Naive thymus-derived CD4-positive, alpha-beta T cell (primary cell): ENCODE data around the gene AP2S1. TPM values are rescaled to one million over a fixed set of nuclear protein-coding genes. Genes with fewer than 3 reads are reported as not detected.
"Not testable (repeated sequence)": the region's sequence is repeated elsewhere in the genome, so short reads cannot be mapped to it uniquely, and the experiment has no call there.

Experiments used
- ATAC-seq: fragments of 150-1000 bp; cut with Tn5 transposase; 2 replicates; pipeline ENCODE4 v1.10.0; 2021; ENCODE audit warnings: mild to moderate bottlenecking, moderate library complexity
- CTCF ChIA-PET: fragments of 350-600 bp; sonication (Branson Sonifier 250); formaldehyde crosslinking; loops from one replicate; lab custom pipeline; 2021; ENCODE audit warnings: antibody characterized with exemption; lab: Charles Lee
- POLR2A ChIA-PET: fragments of 350-600 bp; sonication (Branson Sonifier 250); formaldehyde crosslinking; loops from one replicate; lab custom pipeline; 2021; ENCODE audit warnings: antibody characterized with exemption, inconsistent platforms; lab: Charles Lee
- DNase-seq, 9 donors: peaks; one replicate each; pipeline versions ENCODE4 v3.0.0 to v3.0.0-alpha.2; 2020 to 2022; ENCODE audit warnings: mixed read lengths in 1 of 9
- H3K27ac ChIP-seq: one replicate; pipeline ENCODE4 v1.7.0; 2013; ENCODE audit warnings: mild to moderate bottlenecking, low read depth, low read length, moderate library complexity
- H3K27me3 ChIP-seq, 2 donors: one replicate each; pipeline ENCODE4 v1.7.0; 2013; ENCODE audit warnings: low read length in 2 of 2, mild to moderate bottlenecking in 2 of 2, moderate library complexity in 2 of 2; ENCODE audit not compliant: control insufficient read depth in 2 of 2, insufficient read depth in 2 of 2
- H3K36me3 ChIP-seq, 3 experiments: 1 replicate in 2 of 3; 2 replicates in 1 of 3; pipeline ENCODE4 v1.7.0; 2013; ENCODE audit warnings: low read length in 3 of 3, mild to moderate bottlenecking in 3 of 3, moderate library complexity in 1 of 3; ENCODE audit not compliant: insufficient read depth in 3 of 3, control insufficient read depth in 2 of 3
- H3K4me1 ChIP-seq, 2 donors: one replicate each; pipeline ENCODE4 v1.7.0; 2013; ENCODE audit warnings: low read length in 2 of 2, mild to moderate bottlenecking in 2 of 2, moderate library complexity in 1 of 2; ENCODE audit not compliant: control insufficient read depth in 2 of 2, insufficient read depth in 2 of 2
- H3K4me3 ChIP-seq: 2 replicates; pipeline ENCODE4 v1.7.0; 2013; ENCODE audit warnings: mild to moderate bottlenecking, low read length
- H3K9me3 ChIP-seq, 3 experiments: 1 replicate in 2 of 3; 2 replicates in 1 of 3; pipeline ENCODE4 v1.7.0; 2013; ENCODE audit warnings: low read length in 3 of 3; ENCODE audit not compliant: control insufficient read depth in 2 of 3
- H3K27ac Mint-ChIP-seq, 9 donors: one replicate each; pipeline ENCODE4 v1.8.0; 2020 to 2022; ENCODE audit warnings: mixed read lengths in 9 of 9, mild to moderate bottlenecking in 8 of 9, moderate library complexity in 5 of 9, inconsistent platforms in 2 of 9
- H3K27me3 Mint-ChIP-seq, 5 donors: one replicate each; pipeline ENCODE4 v1.8.0; 2021 to 2022; ENCODE audit warnings: mixed read lengths in 5 of 5, mild to moderate bottlenecking in 1 of 5
- H3K36me3 Mint-ChIP-seq, 5 donors: one replicate each; pipeline ENCODE4 v1.8.0; 2020 to 2022; ENCODE audit warnings: mixed read lengths in 5 of 5, mild to moderate bottlenecking in 3 of 5, inconsistent platforms in 1 of 5
- H3K4me1 Mint-ChIP-seq, 7 donors: one replicate each; pipeline ENCODE4 v1.8.0; 2020 to 2022; ENCODE audit warnings: mixed read lengths in 7 of 7, mild to moderate bottlenecking in 3 of 7, inconsistent platforms in 1 of 7
- H3K4me3 Mint-ChIP-seq, 10 donors: one replicate each; pipeline ENCODE4 v1.8.0; 2020 to 2022; ENCODE audit warnings: mild to moderate bottlenecking in 10 of 10, mixed read lengths in 10 of 10, moderate library complexity in 6 of 10, inconsistent platforms in 2 of 10
- H3K9me3 Mint-ChIP-seq, 11 donors: one replicate each; pipeline ENCODE4 v1.8.0; 2020 to 2022; ENCODE audit warnings: mixed read lengths in 11 of 11, mild to moderate bottlenecking in 4 of 11, inconsistent platforms in 1 of 11, moderate library complexity in 1 of 11
- intact Hi-C, 2 donors: fragments of 100-400 bp; cut with micrococcal nuclease; formaldehyde crosslinking; loops; one replicate each; pipeline ENCODE4 v1.15.1; 2023
- polyA plus RNA-seq, 2 donors: library from polyadenylated mRNA; unstranded; fragments of 300-500 nt; fragmentation: Illumina TruSeq; gene quantifications; one replicate each; pipeline ENCODE4 v1.2.3, GENCODE V29; 2021
- total RNA-seq, 6 experiments: library from RNA in 5 of 6; stranded (reverse) in 5 of 6; gene quantifications; 1 replicate in 5 of 6; 2 replicates in 1 of 6; pipeline ENCODE4 v1.2.3 and lab custom pipeline; 2021 to 2026

Gene AP2S1
- total and polyA plus RNA-seq, 7 experiments from 2014 or later, result 34.4 to 116 (median 60.1) TPM

- no peaks in the 10 kb centered on the region for H3K27me3 ChIP-seq
- no peak overlapping the region for H3K4me3 ChIP-seq
- H3K27ac ChIP-seq, result no peak overlapping the region
- H3K4me1 Mint-ChIP-seq, result peaks cover 18 to 55% (median 41%) of the 10 kb centered on the region in 7 donors
- no peaks in the 10 kb centered on the region for H3K27me3 Mint-ChIP-seq
- peaks cover 0 to 14% (median 9%) of the 10 kb centered on the region in 5 donors for H3K36me3 Mint-ChIP-seq
- DNase-seq (no peak), ATAC-seq (no peak)
- peak overlapping the region in 1 of 10 donors; percentile 26 for H3K4me3 Mint-ChIP-seq
- H3K9me3 Mint-ChIP-seq, result peaks cover 0 to 2% (median 0%) of the 10 kb centered on the region in 11 donors
- no peak overlapping the region for H3K27ac Mint-ChIP-seq
- POLR2A ChIA-PET, result no interaction called here
- no peaks in the 10 kb centered on the region for H3K36me3 ChIP-seq
- no peaks in the 10 kb centered on the region for H3K4me1 ChIP-seq
- intact Hi-C loops, result no loop called here
- CTCF ChIA-PET, result no interaction called here
- no peaks in the 10 kb centered on the region for H3K9me3 ChIP-seq
Observed at GRCh38 chr19:46890423-46891170, 40.0 kb upstream of the AP2S1 start.

GRCh38 chr19:46887240-46887782 lies 36.7 kb upstream of the AP2S1 start:
- Mint-ChIP-seq H3K9me3 (peaks cover 0 to 2% (median 0%) of the 10 kb centered on the region in 11 donors), H3K27ac (no peak overlapping the region), H3K4me3 (no peak overlapping the region), H3K36me3 (peaks cover 0 to 9% (median 5%) of the 10 kb centered on the region in 5 donors), H3K4me1 (peaks cover 11 to 45% (median 30%) of the 10 kb centered on the region in 7 donors), H3K27me3 (no peaks in the 10 kb centered on the region)
- DNase-seq, result no peak
- Histone ChIP-seq H3K4me3 (no peak overlapping the region), H3K36me3 (no peaks in the 10 kb centered on the region), H3K27ac (no peak overlapping the region), H3K4me1 (no peaks in the 10 kb centered on the region), H3K9me3 (no peaks in the 10 kb centered on the region), H3K27me3 (no peaks in the 10 kb centered on the region)
- intact Hi-C loops, result no loop called here
- POLR2A ChIA-PET, result interaction anchor here (0.7 kb wide), 1 partner anchor 1299 kb away, joined by 7 read pairs; no protein-coding TSS in a partner anchor
- CTCF ChIA-PET, result interaction anchor here (0.6 kb wide), 2 partner anchors 128 to 723 kb away, joined by 3 to 4 read pairs; no protein-coding TSS in a partner anchor
- no peak for ATAC-seq

- H3K27ac Mint-ChIP-seq, result no peak overlapping the region
- H3K4me3 ChIP-seq, result no peak overlapping the region
- DNase-seq (no peak), ATAC-seq (no peak)
- POLR2A ChIA-PET, result no interaction called here
- H3K9me3 Mint-ChIP-seq, result peaks cover 0 to 2% (median 0%) of the 10 kb centered on the region in 11 donors
- H3K9me3 ChIP-seq, result no peaks in the 10 kb centered on the region
- no peak overlapping the region for H3K27ac ChIP-seq
- H3K27me3 ChIP-seq, result no peaks in the 10 kb centered on the region
- no peaks in the 10 kb centered on the region for H3K4me1 ChIP-seq
- H3K27me3 Mint-ChIP-seq, result no peaks in the 10 kb centered on the region
- no peaks in the 10 kb centered on the region for H3K36me3 ChIP-seq
- peaks cover 11 to 45% (median 29%) of the 10 kb centered on the region in 7 donors for H3K4me1 Mint-ChIP-seq
- no peak overlapping the region for H3K4me3 Mint-ChIP-seq
- CTCF ChIA-PET, result interaction anchor here (1.1 kb wide), 1 partner anchor 629 kb away, joined by 4 read pairs; no protein-coding TSS in a partner anchor
- peaks cover 0 to 9% (median 5%) of the 10 kb centered on the region in 5 donors for H3K36me3 Mint-ChIP-seq
- intact Hi-C loops, result no loop called here
Observed at GRCh38 chr19:46886546-46887239, 36.0 kb upstream of the AP2S1 start.

- ATAC-seq, result no peak
- Histone ChIP-seq H3K9me3 (no peaks in the 10 kb centered on the region), H3K36me3 (no peaks in the 10 kb centered on the region), H3K4me3 (no peak overlapping the region), H3K27ac (no peak overlapping the region), H3K4me1 (no peaks in the 10 kb centered on the region), H3K27me3 (no peaks in the 10 kb centered on the region)
- H3K27me3 Mint-ChIP-seq, result no peaks in the 10 kb centered on the region
- peaks cover 14 to 42% (median 24%) of the 10 kb centered on the region in 7 donors for H3K4me1 Mint-ChIP-seq
- ChIA-PET CTCF (interaction anchor here (1.1 kb wide), 1 partner anchor 630 kb away, joined by 4 read pairs; no protein-coding TSS in a partner anchor), POLR2A (no interaction called here)
- intact Hi-C loops, result no loop called here
- no peak overlapping the region for H3K4me3 Mint-ChIP-seq
- no peak for DNase-seq
- H3K27ac Mint-ChIP-seq, result no peak overlapping the region
- peaks cover 0 to 2% (median 0%) of the 10 kb centered on the region in 11 donors for H3K9me3 Mint-ChIP-seq
- H3K36me3 Mint-ChIP-seq, result peaks cover 0 to 9% (median 3%) of the 10 kb centered on the region in 5 donors
Observed at GRCh38 chr19:46885411-46885810, 34.8 kb upstream of the AP2S1 start.

- H3K9me3 ChIP-seq, ATAC-seq, H3K4me3 ChIP-seq, DNase-seq, H3K4me3 Mint-ChIP-seq, intact Hi-C loops, H3K9me3 Mint-ChIP-seq, H3K4me1 ChIP-seq, H3K27me3 Mint-ChIP-seq, H3K36me3 ChIP-seq, H3K27ac ChIP-seq, H3K27me3 ChIP-seq, H3K36me3 Mint-ChIP-seq: not testable (repeated sequence)
- Mint-ChIP-seq H3K27ac (peak overlapping the region in 2 of 9 donors; percentile 65 to 73), H3K4me1 (peaks cover 14 to 32% (median 17%) of the 10 kb centered on the region in 7 donors)
- ChIA-PET POLR2A (interaction anchor here (0.6 kb wide), 1 partner anchor 12 kb away, joined by 4 read pairs; no protein-coding TSS in a partner anchor), CTCF (interaction anchor here (0.6 kb wide), 1 partner anchor 339 kb away, joined by 4 read pairs; no protein-coding TSS in a partner anchor)
Observed at GRCh38 chr19:46882751-46883150, 32.1 kb upstream of the AP2S1 start.

- Mint-ChIP-seq H3K4me1 (peaks cover 13 to 27% (median 15%) of the 10 kb centered on the region in 7 donors), H3K4me3 (no peak overlapping the region), H3K36me3 (peaks cover 0 to 8% (median 4%) of the 10 kb centered on the region in 5 donors), H3K9me3 (peaks cover 0 to 2% (median 0%) of the 10 kb centered on the region in 11 donors), H3K27ac (no peak overlapping the region), H3K27me3 (no peaks in the 10 kb centered on the region)
- intact Hi-C loops, result no loop called here
- Histone ChIP-seq H3K36me3 (no peaks in the 10 kb centered on the region), H3K27me3 (no peaks in the 10 kb centered on the region), H3K4me1 (no peaks in the 10 kb centered on the region), H3K9me3 (no peaks in the 10 kb centered on the region), H3K27ac (no peak overlapping the region), H3K4me3 (no peak overlapping the region)
- ATAC-seq (no peak), DNase-seq (no peak)
- ChIA-PET CTCF (no interaction called here), POLR2A (no interaction called here)
Observed at GRCh38 chr19:46882034-46882433, 31.4 kb upstream of the AP2S1 start.
